Thyroid gland (tissue), 4 donors: ENCODE results near the gene FSTL4.
"Not testable (repeated sequence)": the region's sequence is repeated elsewhere in the genome, so short reads cannot be mapped to it uniquely, and the experiment has no call there.

Source experiments
- CTCF ChIP-seq, 6 experiments: fragments of 200-600 bp in 3 of 6; fragments of 450-650 bp in 3 of 6; sonication (generic) in 3 of 6; IDR thresholded peaks; one replicate each; pipeline ENCODE4 v1.5.1; 2016 to 2019; ENCODE audit warnings: antibody characterized with exemption in 6 of 6, mild to moderate bottlenecking in 2 of 6, inconsistent platforms in 1 of 6, moderate library complexity in 1 of 6
- POLR2A ChIP-seq, 2 donors: fragments of 450-650 bp; IDR thresholded peaks; one replicate each; pipeline ENCODE4 v1.6.1; 2017; ENCODE audit warnings: antibody characterized with exemption in 2 of 2, mild to moderate bottlenecking in 2 of 2, moderate library complexity in 1 of 2

DNA sequence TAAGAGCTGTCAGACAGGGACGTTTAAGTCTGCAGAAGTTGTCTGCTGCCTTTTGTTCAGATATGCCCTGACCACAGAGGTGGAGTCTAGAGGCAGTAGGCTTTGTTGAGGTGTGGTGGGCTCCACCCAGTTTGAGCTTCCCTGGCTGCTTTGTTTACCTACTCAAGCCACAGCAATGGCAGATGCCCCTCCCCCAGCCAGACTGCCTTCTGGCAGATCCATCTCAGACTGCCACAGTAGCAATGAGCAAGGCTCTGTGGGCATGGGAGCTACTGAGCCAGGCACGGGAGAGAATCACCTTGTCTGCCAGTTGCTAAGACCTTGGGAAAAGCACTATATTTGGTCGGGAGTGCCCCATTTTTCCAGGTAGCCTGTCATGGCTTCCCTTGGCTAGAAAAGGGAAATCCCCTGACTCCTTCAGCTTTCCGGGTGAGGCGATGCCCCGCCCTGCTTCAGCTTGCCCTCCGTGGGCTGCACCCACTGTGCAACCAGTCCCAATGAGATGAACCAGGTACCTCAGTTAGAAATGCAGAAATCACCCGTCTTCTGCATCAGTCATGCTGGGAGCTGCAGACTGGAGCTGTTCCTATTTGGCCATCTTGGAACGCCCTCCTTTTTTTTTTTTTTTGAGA lies 441.5 kb downstream of the FSTL4 start:
- TF ChIP-seq CTCF, POLR2A (IDR thresholded peaks at IDR 0.05): not testable (repeated sequence)
